ACHN (cell line): ENCODE measurements around the gene MYL10.
"Not testable (repeated sequence)": the region's sequence is repeated elsewhere in the genome, so short reads cannot be mapped to it uniquely, and the experiment has no call there.

Source experiments
- DNase-seq: peaks from one replicate; pipeline ENCODE4 v3.0.0-alpha.2; 2015
- in situ Hi-C: cut with HindIII; loops from 2 replicates; pipeline ENCODE4 v1.10.0; 2017; ENCODE audit warnings: low sequenced_read_pairs, low pct_ligation_motif_present, low pct_unique_long_range_greater_than_20kb

Gene MYL10

GRCh38 chr7:101604934-101605332 lies 24.2 kb downstream of the MYL10 start:
- in situ Hi-C loops, DNase-seq: not testable (repeated sequence)

- in situ Hi-C loops, result no loop called here
- DNase-seq, result no peak
These were observed 24.7 kb downstream of the MYL10 start for GRCh38 chr7:101604331-101604933.

GRCh38 chr7:101602484-101603241 lies 26.4 kb downstream of the MYL10 start:
- peak; percentile 86 for DNase-seq
- in situ Hi-C loops, result no loop called here

GRCh38 chr7:101602082-101602481 lies 27.0 kb downstream of the MYL10 start:
- no peak for DNase-seq
- in situ Hi-C loops, result no loop called here

- in situ Hi-C loops, result no loop called here
- no peak for DNase-seq
These were observed 29.3 kb downstream of the MYL10 start for GRCh38 chr7:101599787-101600186.

GRCh38 chr7:101598986-101599771 lies 29.9 kb downstream of the MYL10 start:
- DNase-seq, result no peak
- in situ Hi-C loops, result no loop called here

GRCh38 chr7:101598422-101598985 lies 30.6 kb downstream of the MYL10 start:
- DNase-seq, result no peak
- in situ Hi-C loops, result no loop called here

- no peak for DNase-seq
These were observed 31.2 kb downstream of the MYL10 start for GRCh38 chr7:101597941-101598340.

GRCh38 chr7:101596898-101597297 lies 32.2 kb downstream of the MYL10 start:
- no peak for DNase-seq
- in situ Hi-C loops, result no loop called here

More at GRCh38 chr7:101597941-101598340, 31.2 kb downstream of the MYL10 start:
- in situ Hi-C loops, result no loop called here

- in situ Hi-C loops, result no loop called here
- no peak for DNase-seq
These were observed 33.1 kb downstream of the MYL10 start for GRCh38 chr7:101595766-101596537.

- no peak for DNase-seq
- in situ Hi-C loops, result no loop called here
These were observed 33.9 kb downstream of the MYL10 start for GRCh38 chr7:101595246-101595645.

GRCh38 chr7:101594790-101595189 lies 34.3 kb downstream of the MYL10 start:
- no peak for DNase-seq
- in situ Hi-C loops, result no loop called here

GRCh38 chr7:101593556-101593955 lies 35.5 kb downstream of the MYL10 start:
- in situ Hi-C loops, result no loop called here
- DNase-seq, result no peak

GRCh38 chr7:101591504-101591903 lies 37.6 kb downstream of the MYL10 start:
- in situ Hi-C loops, result no loop called here

GRCh38 chr7:101590663-101591435 lies 38.2 kb downstream of the MYL10 start:
- no peak for DNase-seq
- in situ Hi-C loops, result no loop called here

More at GRCh38 chr7:101591504-101591903, 37.6 kb downstream of the MYL10 start:
- no peak for DNase-seq

- no peak for DNase-seq
- in situ Hi-C loops, result no loop called here
These were observed 39.0 kb downstream of the MYL10 start for GRCh38 chr7:101589976-101590662.

- DNase-seq, result no peak
- in situ Hi-C loops, result no loop called here
These were observed 40.0 kb downstream of the MYL10 start for GRCh38 chr7:101589052-101589451.
